Measurements from ENCODE around the gene TMEM178A. TPM values are rescaled to one million over a fixed set of nuclear protein-coding genes. Genes with fewer than 3 reads are reported as not detected.

The TMEM178A gene
- polyA plus RNA-seq, 2 of the 4 experiments (the other 2 are of a cell fraction): 0.13 to 0.87 TPM

DNA sequence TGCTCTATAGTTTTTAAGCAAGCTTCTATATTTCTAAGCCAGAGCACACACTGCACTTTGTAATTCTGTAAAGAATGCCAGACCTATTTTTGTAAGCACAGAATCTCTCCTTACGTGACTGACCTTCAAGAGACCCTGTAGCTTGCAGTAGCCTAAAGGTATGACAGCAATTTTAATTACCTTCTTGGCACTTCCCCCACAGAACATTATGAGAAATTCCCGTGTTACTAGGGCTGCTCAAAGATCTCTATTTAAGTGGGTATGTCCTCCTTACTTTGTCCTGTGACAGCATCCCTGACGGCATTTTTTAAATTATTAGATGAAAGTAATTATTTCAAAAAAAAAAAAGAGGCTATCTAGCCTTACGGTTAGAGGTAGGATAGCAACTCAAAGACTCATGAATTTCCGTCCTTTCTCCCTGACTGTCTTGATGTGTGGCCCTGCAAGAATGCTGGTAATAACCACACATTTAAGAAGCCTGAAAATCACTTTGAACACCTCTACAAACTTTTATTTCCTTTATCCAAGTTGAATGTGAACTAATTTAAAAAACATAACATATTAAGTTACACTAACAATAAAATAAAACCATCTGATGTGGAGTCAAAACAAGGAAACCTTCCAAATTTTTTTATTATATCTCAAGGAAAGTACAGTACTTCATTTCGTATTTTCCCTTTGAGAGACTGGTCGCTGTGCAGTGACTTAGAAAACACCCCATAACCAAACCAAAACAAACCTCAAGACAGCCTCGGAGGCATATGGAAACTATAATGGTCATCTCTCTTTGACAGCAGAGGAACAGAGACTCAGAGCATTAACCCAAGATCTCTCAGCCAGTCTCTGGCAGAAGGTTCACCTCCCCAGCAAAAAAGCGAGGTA is 58.5 kb downstream of the TMEM178A start:
- no peak overlapping the region for H3K27ac ChIP-seq
- ChIA-PET CTCF (interaction anchor here (1.4 kb wide), 1 partner anchor 130 kb away, joined by 3 read pairs; no protein-coding TSS in a partner anchor), POLR2A (no interaction called here)
- no peaks in the 10 kb centered on the region for H3K4me1 ChIP-seq
- no peak overlapping the region for H3K4me3 ChIP-seq
- DNase-seq (ENCODE audit: low read depth in 1 of 2, low spot score in 1 of 2) (no peak), FAIRE-seq (no peak), ATAC-seq (no peak)
- H3K4me2 ChIP-seq: no peak overlapping the region
- TF ChIP-seq GATA3 (IDR thresholded peaks at IDR 0.05; ENCODE audit: borderline replicate concordance) (no peak), MYC (IDR thresholded peaks at IDR 0.05; ENCODE audit: borderline replicate concordance, low read length) (no peak), RCOR1 (IDR thresholded peaks at IDR 0.05; ENCODE audit: low read depth, low read length) (no peak), FOSL2 (IDR thresholded peaks at IDR 0.05) (no peak), FOSL2 (CRISPR knock-in tag; IDR thresholded peaks at IDR 0.05) (no peak), RARB (CRISPR knock-in tag; IDR thresholded peaks at IDR 0.05) (no peak), NPAS2 (CRISPR knock-in tag; IDR thresholded peaks at IDR 0.05; ENCODE audit: borderline replicate concordance) (no peak), ZFP36 (IDR thresholded peaks at IDR 0.05; ENCODE audit: borderline replicate concordance, partially characterized antibody) (no peak), CBX2 (IDR thresholded peaks at IDR 0.05; ENCODE audit: borderline replicate concordance, low read depth) (no peak), JUN (IDR thresholded peaks at IDR 0.05) (no peak), PHF8 (IDR thresholded peaks at IDR 0.05; ENCODE audit: borderline replicate concordance, low read depth) (no peak), SMC3 (IDR thresholded peaks at IDR 0.05) (no peak), POLR2AphosphoS2 (conservative IDR thresholded peaks at IDR 0.05; ENCODE audit: low read length) (no peak), KDM5A (IDR thresholded peaks at IDR 0.05) (no peak), EHMT2 (IDR thresholded peaks at IDR 0.05; ENCODE audit: low read depth) (no peak), BHLHE40 (IDR thresholded peaks at IDR 0.05; ENCODE audit: low read depth, low read length) (no peak), HOXB5 (CRISPR knock-in tag; IDR thresholded peaks at IDR 0.05) (no peak)
- TF ChIP-seq, protein P1, sequence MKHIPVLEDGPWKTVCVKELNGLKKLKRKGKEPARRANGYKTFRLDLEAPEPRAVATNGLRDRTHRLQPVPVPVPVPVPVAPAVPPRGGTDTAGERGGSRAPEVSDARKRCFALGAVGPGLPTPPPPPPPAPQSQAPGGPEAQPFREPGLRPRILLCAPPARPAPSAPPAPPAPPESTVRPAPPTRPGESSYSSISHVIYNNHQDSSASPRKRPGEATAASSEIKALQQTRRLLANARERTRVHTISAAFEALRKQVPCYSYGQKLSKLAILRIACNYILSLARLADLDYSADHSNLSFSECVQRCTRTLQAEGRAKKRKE (CRISPR knock-in tag; IDR thresholded peaks at IDR 0.05; ENCODE audit: low read depth): no peak
- TF ChIP-seq, protein P2, sequence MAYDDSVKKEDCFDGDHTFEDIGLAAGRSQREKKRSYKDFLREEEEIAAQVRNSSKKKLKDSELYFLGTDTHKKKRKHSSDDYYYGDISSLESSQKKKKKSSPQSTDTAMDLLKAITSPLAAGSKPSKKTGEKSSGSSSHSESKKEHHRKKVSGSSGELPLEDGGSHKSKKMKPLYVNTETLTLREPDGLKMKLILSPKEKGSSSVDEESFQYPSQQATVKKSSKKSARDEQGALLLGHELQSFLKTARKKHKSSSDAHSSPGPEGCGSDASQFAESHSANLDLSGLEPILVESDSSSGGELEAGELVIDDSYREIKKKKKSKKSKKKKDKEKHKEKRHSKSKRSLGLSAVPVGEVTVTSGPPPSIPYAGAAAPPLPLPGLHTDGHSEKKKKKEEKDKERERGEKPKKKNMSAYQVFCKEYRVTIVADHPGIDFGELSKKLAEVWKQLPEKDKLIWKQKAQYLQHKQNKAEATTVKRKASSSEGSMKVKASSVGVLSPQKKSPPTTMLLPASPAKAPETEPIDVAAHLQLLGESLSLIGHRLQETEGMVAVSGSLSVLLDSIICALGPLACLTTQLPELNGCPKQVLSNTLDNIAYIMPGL (CRISPR knock-in tag; IDR thresholded peaks at IDR 0.05; ENCODE audit: borderline replicate concordance): no peak
- TF ChIP-seq, protein P3, sequence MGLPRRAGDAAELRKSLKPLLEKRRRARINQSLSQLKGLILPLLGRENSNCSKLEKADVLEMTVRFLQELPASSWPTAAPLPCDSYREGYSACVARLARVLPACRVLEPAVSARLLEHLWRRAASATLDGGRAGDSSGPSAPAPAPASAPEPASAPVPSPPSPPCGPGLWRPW (IDR thresholded peaks at IDR 0.05): no peak
- TF ChIP-seq, protein P4, sequence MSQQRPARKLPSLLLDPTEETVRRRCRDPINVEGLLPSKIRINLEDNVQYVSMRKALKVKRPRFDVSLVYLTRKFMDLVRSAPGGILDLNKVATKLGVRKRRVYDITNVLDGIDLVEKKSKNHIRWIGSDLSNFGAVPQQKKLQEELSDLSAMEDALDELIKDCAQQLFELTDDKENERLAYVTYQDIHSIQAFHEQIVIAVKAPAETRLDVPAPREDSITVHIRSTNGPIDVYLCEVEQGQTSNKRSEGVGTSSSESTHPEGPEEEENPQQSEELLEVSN (IDR thresholded peaks at IDR 0.05; ENCODE audit: borderline replicate concordance, low read depth): no peak
- WGBS (ENCODE audit: missing lambda C conversion rate): 63% methylated on average over 9 of the region's 9 CpGs
- H3K9me3 ChIP-seq: no peaks in the 10 kb centered on the region

DNA sequence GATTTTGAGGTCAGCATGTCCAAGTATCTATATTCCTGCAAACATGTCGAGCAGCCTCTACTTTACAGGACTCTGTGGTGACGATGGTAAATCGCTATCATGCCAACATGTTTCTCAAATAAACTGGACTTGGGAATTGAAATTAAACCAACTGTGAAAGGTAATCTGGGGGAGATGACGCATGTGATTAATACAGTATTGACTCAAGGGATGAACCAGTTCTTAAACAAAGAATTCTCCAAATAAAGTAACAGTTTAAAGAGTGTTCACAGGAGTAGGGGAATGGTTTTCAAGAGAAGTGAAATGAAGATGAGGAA is 59.1 kb downstream of the TMEM178A start:
- ATAC-seq (no peak), FAIRE-seq (no peak), DNase-seq (ENCODE audit: low read depth in 1 of 2, low spot score in 1 of 2) (no peak)
- Histone ChIP-seq H3K4me3 (no peak overlapping the region), H3K27ac (no peak overlapping the region), H3K9me3 (no peaks in the 10 kb centered on the region), H3K4me2 (no peak overlapping the region), H3K4me1 (no peaks in the 10 kb centered on the region)
- TF ChIP-seq CBX2 (IDR thresholded peaks at IDR 0.05; ENCODE audit: borderline replicate concordance, low read depth) (no peak), MAZ (IDR thresholded peaks at IDR 0.05; ENCODE audit: borderline replicate concordance, low read depth, low read length) (no peak), SMC3 (IDR thresholded peaks at IDR 0.05) (no peak), PHF8 (IDR thresholded peaks at IDR 0.05; ENCODE audit: borderline replicate concordance, low read depth) (no peak), KDM1A (IDR thresholded peaks at IDR 0.05; ENCODE audit: low read depth) (no peak), MAFK (IDR thresholded peaks at IDR 0.05; ENCODE audit: partially characterized antibody) (no peak), JUNB (IDR thresholded peaks at IDR 0.05) (no peak), ZNF302 (CRISPR knock-in tag; IDR thresholded peaks at IDR 0.05) (no peak)
- TF ChIP-seq, protein P5, sequence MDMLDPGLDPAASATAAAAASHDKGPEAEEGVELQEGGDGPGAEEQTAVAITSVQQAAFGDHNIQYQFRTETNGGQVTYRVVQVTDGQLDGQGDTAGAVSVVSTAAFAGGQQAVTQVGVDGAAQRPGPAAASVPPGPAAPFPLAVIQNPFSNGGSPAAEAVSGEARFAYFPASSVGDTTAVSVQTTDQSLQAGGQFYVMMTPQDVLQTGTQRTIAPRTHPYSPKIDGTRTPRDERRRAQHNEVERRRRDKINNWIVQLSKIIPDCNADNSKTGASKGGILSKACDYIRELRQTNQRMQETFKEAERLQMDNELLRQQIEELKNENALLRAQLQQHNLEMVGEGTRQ (IDR thresholded peaks at IDR 0.05): no peak
- TF ChIP-seq, protein P6, sequence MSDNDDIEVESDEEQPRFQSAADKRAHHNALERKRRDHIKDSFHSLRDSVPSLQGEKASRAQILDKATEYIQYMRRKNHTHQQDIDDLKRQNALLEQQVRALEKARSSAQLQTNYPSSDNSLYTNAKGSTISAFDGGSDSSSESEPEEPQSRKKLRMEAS (IDR thresholded peaks at IDR 0.05): no peak
- ChIA-PET CTCF (no interaction called here), POLR2A (no interaction called here)
- 69% methylated on average over 4 of the region's 4 CpGs for WGBS (ENCODE audit: missing lambda C conversion rate)
